K562 (cell line): Measurements from ENCODE around the gene DBNL. TPM values are rescaled to one million over a fixed set of nuclear protein-coding genes. Genes with fewer than 3 reads are reported as not detected.

Source experiments
- ATAC-seq: fragments of 200-7000 bp; cut with Tn5 transposase; 3 replicates; pipeline ENCODE4 v1.9.1; 2020; ENCODE audit warnings: moderate library complexity
- BruUV-seq: library from RNA; stranded (reverse); fragments of 400-500 nt; replicated peaks from 2 replicates; lab custom pipeline; 2021; lab: Mats Ljungman, UMichigan
- CTCF ChIA-PET: fragments of 300-600 bp; formaldehyde crosslinking; extraction: SDS; loops from one replicate; lab custom pipeline; 2021; ENCODE audit warnings: low intra/inter-chr PET ratio; lab: Yijun Ruan, JAX
- POLR2A ChIA-PET: fragments of 300-600, 350-650 bp; sonication (Branson Sonifier 250); formaldehyde crosslinking; extraction: SDS; loops from one replicate; lab custom pipeline; 2021; ENCODE audit warnings: antibody characterized with exemption, inconsistent platforms; lab: Yijun Ruan, JAX
- DNase-seq, 4 experiments: peaks; one replicate each; pipeline versions ENCODE4 v3.0.0 to v3.0.0-alpha.2; 2011 to 2018; ENCODE audit warnings: low spot score in 3 of 4, mixed read lengths in 3 of 4; ENCODE audit errors: extremely low read depth in 1 of 4
- FAIRE-seq: peaks from 2 replicates; lab custom pipeline; 2011; peaks lifted over from hg19 to GRCh38; lab: Jason Lieb, UNC
- H2AFZ ChIP-seq: 2 replicates; pipeline ENCODE4 v1.6.0; 2011; ENCODE audit warnings: low read depth, low read length, control low read depth, inconsistent platforms
- H3K27ac ChIP-seq: fragments of 200-600 bp; 3 replicates; pipeline ENCODE4 v1.8.0; 2011; ENCODE audit warnings: low read depth, mild to moderate bottlenecking, control low read depth, inconsistent platforms, low read length, moderate library complexity, mixed read lengths; ENCODE audit errors: extremely low read depth
- H3K27me3 ChIP-seq, 2 experiments: fragments of 300-600 bp in 1 of 2; 2 replicates in 1 of 2; 3 replicates in 1 of 2; pipeline versions ENCODE4 v1.6.0 to v1.8.0; 2011; ENCODE audit warnings: inconsistent platforms in 2 of 2, low read length in 2 of 2, mild to moderate bottlenecking in 1 of 2, mixed read lengths in 1 of 2, moderate library complexity in 1 of 2; ENCODE audit not compliant: control insufficient read depth in 2 of 2, insufficient read depth in 2 of 2
- H3K36me3 ChIP-seq: fragments of 300-600 bp; 3 replicates; pipeline ENCODE4 v1.8.0; 2011; ENCODE audit warnings: mild to moderate bottlenecking, low read length, inconsistent platforms; ENCODE audit not compliant: control insufficient read depth, insufficient read depth
- H3K4me1 ChIP-seq, 2 experiments: fragments of 200-600 bp in 1 of 2; replicated peaks in 1 of 2; 2 replicates in 1 of 2; 3 replicates in 1 of 2; pipeline versions ENCODE4 v1.5.1 to v1.8.0; 2011; ENCODE audit warnings: inconsistent platforms in 2 of 2, low read length in 2 of 2, mild to moderate bottlenecking in 1 of 2, mixed read lengths in 1 of 2, moderate library complexity in 1 of 2; ENCODE audit not compliant: control insufficient read depth in 2 of 2, insufficient read depth in 2 of 2
- H3K4me2 ChIP-seq: 2 replicates; pipeline ENCODE4 v1.6.1; 2011; ENCODE audit warnings: low read length, control low read depth, inconsistent platforms, mixed read lengths; ENCODE audit not compliant: insufficient read depth
- H3K4me3 ChIP-seq: fragments of 200-600 bp; sonication (generic), shearing (Covaris generic); 2 replicates; pipeline ENCODE4 v1.5.1; 2016; ENCODE audit warnings: control low read depth, inconsistent platforms
- H3K79me2 ChIP-seq: fragments of 200-600 bp; 3 replicates; pipeline ENCODE4 v1.8.0; 2011; ENCODE audit warnings: low read length, inconsistent platforms; ENCODE audit not compliant: control insufficient read depth, insufficient read depth
- H3K9ac ChIP-seq, 2 experiments: 2 replicates each; pipeline versions ENCODE4 v1.6.0 to v1.6.1; 2011; ENCODE audit warnings: low read depth in 2 of 2, low read length in 2 of 2, control low read depth in 1 of 2, inconsistent platforms in 1 of 2, mild to moderate bottlenecking in 1 of 2, mixed read lengths in 1 of 2; ENCODE audit not compliant: insufficient read depth in 1 of 2
- H3K9me1 ChIP-seq: one replicate; pipeline ENCODE4 v1.6.0; 2011; ENCODE audit warnings: inconsistent platforms, mild to moderate bottlenecking, low read length, moderate library complexity; ENCODE audit not compliant: control insufficient read depth, insufficient read depth
- H3K9me3 ChIP-seq: replicated peaks from 2 replicates; pipeline ENCODE4 v1.5.1; 2011; ENCODE audit warnings: low read depth, low read length, inconsistent platforms; ENCODE audit not compliant: control insufficient read depth, insufficient read depth
- H4K20me1 ChIP-seq: replicated peaks from 2 replicates; pipeline ENCODE4 v1.6.1; 2011; ENCODE audit warnings: low read length, inconsistent platforms, mixed read lengths; ENCODE audit not compliant: control insufficient read depth, insufficient read depth
- ARID1B ChIP-seq: fragments of 450-650 bp; IDR thresholded peaks from 2 replicates; pipeline ENCODE4 v1.6.1; 2016; ENCODE audit warnings: antibody characterized with exemption, mild to moderate bottlenecking, inconsistent platforms
- BRD9 ChIP-seq: fragments of 450-650 bp; IDR thresholded peaks from 2 replicates; pipeline ENCODE4 v1.6.1; 2018; ENCODE audit warnings: low read depth; ENCODE audit not compliant: partially characterized antibody
- HSF4 ChIP-seq: fragments of 250-450 bp; sonication (Bioruptor Pico); IDR thresholded peaks from 2 replicates; pipeline ENCODE4 v2.1.2; 2022; ENCODE audit warnings: mild to moderate bottlenecking, moderate library complexity, borderline replicate concordance
- KDM2B ChIP-seq: fragments of 250-450 bp; sonication (Bioruptor Pico); IDR thresholded peaks from 2 replicates; pipeline ENCODE4 v1.8.0; 2021; ENCODE audit warnings: mild to moderate bottlenecking, moderate library complexity
- MEF2A ChIP-seq: IDR thresholded peaks from 2 replicates; pipeline ENCODE4 v1.6.1; 2011; ENCODE audit warnings: low read depth, mild to moderate bottlenecking, low read length, moderate library complexity; ENCODE audit not compliant: control insufficient read depth
- RBM22 ChIP-seq: fragments of 200-400 bp; formaldehyde crosslinking; IDR thresholded peaks from 2 replicates; pipeline ENCODE4 v1.6.1; 2018; ENCODE audit warnings: low read length, low read depth; ENCODE audit not compliant: poor library complexity, severe bottlenecking
- WGBS: fragments of 100-300 bp; shearing (Covaris generic); methylation state at CpG from one replicate; pipeline ENCODE4 v1.1.6; 2016; ENCODE audit warnings: low coverage, mixed read lengths; ENCODE audit not compliant: insufficient coverage; ENCODE audit errors: missing lambda C conversion rate; 5-methylcytosine and 5-hydroxymethylcytosine counted together
- in situ Hi-C: fragments of 300-500 bp; cut with MboI; formaldehyde crosslinking; loops from 4 replicates; pipeline ENCODE4 v1.15.0; 2018; ENCODE audit warnings: inconsistent platforms, mixed read lengths
- intact Hi-C: fragments of 100-400 bp; cut with micrococcal nuclease; formaldehyde crosslinking; loops from 2 replicates; pipeline ENCODE4 v1.14.2; 2022
- polyA plus RNA-seq, 8 experiments: library from polyadenylated mRNA; depleted of rRNA in 4 of 8; stranded (reverse) in 5 of 8; unstranded in 3 of 8; fragments of >200 nt; fragmentation: Nextera tagmentation in 2 of 8; fragmentation: Illumina TruSeq in 1 of 8; extraction: Ambion mirVana in 2 of 8; extraction: Trizol in 1 of 8; gene quantifications; 2 replicates each; pipeline versions ENCODE4 v1.2.1 to v1.2.3, GENCODE V29; 2011 to 2014; ENCODE audit warnings: inconsistent platforms in 1 of 8, missing spikeins in 1 of 8
- total RNA-seq, 7 experiments: library from RNA; depleted of rRNA in 6 of 7; stranded (reverse); fragments of >200 nt in 6 of 7; fragmentation: Illumina TruSeq in 2 of 7; extraction: Trizol in 2 of 7; gene quantifications; 2 replicates each; pipeline versions ENCODE4 v1.2.1 to v1.2.3, GENCODE V29; 2011 to 2021; ENCODE audit warnings: low replicate concordance in 1 of 7
- TF ChIP-seq, protein P1 (sequence below): sonication (generic); formaldehyde crosslinking; IDR thresholded peaks from 2 replicates; pipeline ENCODE4 v1.9.0; 2022; ENCODE audit warnings: mild to moderate bottlenecking, missing genetic modification reagents
- TF ChIP-seq, protein P2 (sequence below): fragments of 450-650 bp; IDR thresholded peaks from 2 replicates; pipeline ENCODE4 v1.6.1; 2016
- TF ChIP-seq, protein P3 (sequence below): sonication (generic); formaldehyde crosslinking; IDR thresholded peaks from 2 replicates; pipeline ENCODE4 v1.8.1; 2022; ENCODE audit warnings: missing genetic modification reagents
- TF ChIP-seq, protein P4 (sequence below): sonication (generic); formaldehyde crosslinking; IDR thresholded peaks from 2 replicates; pipeline ENCODE4 v1.8.1; 2023; ENCODE audit warnings: mild to moderate bottlenecking, missing genetic modification reagents

Gene DBNL
- total and polyA plus RNA-seq, 9 of the 15 experiments (the other 6 are each of a cell fraction or from before 2014, with no cell fraction given) = 1.9 to 65.1 (median 38.9) TPM

DNA sequence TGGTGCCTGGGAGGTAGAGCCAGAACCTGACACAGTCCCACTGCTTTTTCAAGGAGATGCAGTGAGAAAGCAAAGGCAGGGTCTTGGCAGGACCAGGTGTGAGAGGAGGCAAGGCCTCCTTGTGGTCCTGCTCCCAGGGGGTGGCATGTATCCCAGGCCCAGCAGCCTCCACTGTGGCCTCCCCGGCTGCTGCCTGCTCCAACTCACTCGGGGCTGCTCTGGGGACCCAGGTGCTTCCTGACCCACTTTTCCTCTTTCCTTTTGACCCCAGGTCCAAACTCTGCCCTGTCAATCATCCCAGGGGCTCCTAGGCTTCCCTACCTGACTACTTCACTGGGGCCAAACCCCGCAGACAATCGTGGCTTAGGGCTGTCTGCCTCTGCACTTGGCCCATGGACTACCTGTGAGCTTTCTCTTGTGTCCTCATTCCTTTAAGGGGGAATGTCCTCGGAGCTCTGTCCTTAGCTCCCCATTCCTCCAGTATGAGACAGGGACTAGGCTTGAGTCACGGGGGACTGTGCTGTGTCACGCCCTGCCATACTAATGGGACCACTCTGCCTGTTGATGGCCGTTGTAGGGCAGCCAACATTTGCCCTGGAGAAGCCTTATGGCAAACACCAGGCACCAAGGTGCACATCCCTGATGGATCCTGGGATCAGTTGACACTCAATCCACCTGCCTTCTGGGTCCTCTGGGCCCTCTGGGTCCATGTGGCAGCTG lies 58.5 kb downstream of the DBNL start:
- POLR2A ChIA-PET = interaction anchor here (0.7 to 1.0 kb wide), 2 partner anchors 20 to 102 kb away, joined by 3 read pairs; no protein-coding TSS in a partner anchor
- H4K20me1 ChIP-seq = 0 out of 2 replicates have a peak, but pooled peaks cover 4% of the 10 kb centered on the region
- no TSS peak for BruUV-seq
- no peaks in the 10 kb centered on the region for H3K36me3 ChIP-seq
- CTCF ChIA-PET = no interaction called here
- WGBS = 20% methylated on average over 8 of the region's 8 CpGs
- no peak overlapping the region for H3K27ac ChIP-seq
- no peaks in the 10 kb centered on the region for H3K9me3 ChIP-seq
- no peak overlapping the region for H2AFZ ChIP-seq
- H3K4me3 ChIP-seq = no peak overlapping the region
- FAIRE-seq = no peak
- intact Hi-C loops = no loop called here
- H3K4me2 ChIP-seq = no peak overlapping the region
- DNase-seq = no peak
- peaks cover 17 to 36% of the 10 kb centered on the region in 2 experiments; a peak in 4 of 5 replicates for H3K27me3 ChIP-seq
- H3K79me2 ChIP-seq = no peaks in the 10 kb centered on the region
- in situ Hi-C loops = no loop called here
- peaks cover 0 to 30% of the 10 kb centered on the region in 2 experiments; a peak in 4 of 5 replicates for H3K4me1 ChIP-seq
- peak overlapping the region in 1 of 2 experiments; percentile 56; a peak in 2 of 4 replicates for H3K9ac ChIP-seq
- ATAC-seq = no peak
- H3K9me1 ChIP-seq = no peaks in the 10 kb centered on the region
- TF ChIP-seq, protein P1, sequence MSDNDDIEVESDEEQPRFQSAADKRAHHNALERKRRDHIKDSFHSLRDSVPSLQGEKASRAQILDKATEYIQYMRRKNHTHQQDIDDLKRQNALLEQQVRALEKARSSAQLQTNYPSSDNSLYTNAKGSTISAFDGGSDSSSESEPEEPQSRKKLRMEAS = 0 out of 2 replicates have a peak, but pooled peaks have one; percentile 22
- TF ChIP-seq, protein P2, sequence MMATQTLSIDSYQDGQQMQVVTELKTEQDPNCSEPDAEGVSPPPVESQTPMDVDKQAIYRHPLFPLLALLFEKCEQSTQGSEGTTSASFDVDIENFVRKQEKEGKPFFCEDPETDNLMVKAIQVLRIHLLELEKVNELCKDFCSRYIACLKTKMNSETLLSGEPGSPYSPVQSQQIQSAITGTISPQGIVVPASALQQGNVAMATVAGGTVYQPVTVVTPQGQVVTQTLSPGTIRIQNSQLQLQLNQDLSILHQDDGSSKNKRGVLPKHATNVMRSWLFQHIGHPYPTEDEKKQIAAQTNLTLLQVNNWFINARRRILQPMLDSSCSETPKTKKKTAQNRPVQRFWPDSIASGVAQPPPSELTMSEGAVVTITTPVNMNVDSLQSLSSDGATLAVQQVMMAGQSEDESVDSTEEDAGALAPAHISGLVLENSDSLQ = peak; percentile 56; the same call in 1 of the 2 replicates
- no peak for TF ChIP-seq MEF2A
- no peak for TF ChIP-seq RBM22
- no peak for TF ChIP-seq KDM2B (CRISPR knock-in tag)
- no peak for TF ChIP-seq HSF4 (CRISPR knock-in tag)
- TF ChIP-seq ARID1B = no peak
- TF ChIP-seq, protein P3, sequence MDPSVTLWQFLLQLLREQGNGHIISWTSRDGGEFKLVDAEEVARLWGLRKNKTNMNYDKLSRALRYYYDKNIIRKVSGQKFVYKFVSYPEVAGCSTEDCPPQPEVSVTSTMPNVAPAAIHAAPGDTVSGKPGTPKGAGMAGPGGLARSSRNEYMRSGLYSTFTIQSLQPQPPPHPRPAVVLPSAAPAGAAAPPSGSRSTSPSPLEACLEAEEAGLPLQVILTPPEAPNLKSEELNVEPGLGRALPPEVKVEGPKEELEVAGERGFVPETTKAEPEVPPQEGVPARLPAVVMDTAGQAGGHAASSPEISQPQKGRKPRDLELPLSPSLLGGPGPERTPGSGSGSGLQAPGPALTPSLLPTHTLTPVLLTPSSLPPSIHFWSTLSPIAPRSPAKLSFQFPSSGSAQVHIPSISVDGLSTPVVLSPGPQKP (CRISPR knock-in tag) = no peak
- no peak for TF ChIP-seq BRD9
- TF ChIP-seq, protein P4, sequence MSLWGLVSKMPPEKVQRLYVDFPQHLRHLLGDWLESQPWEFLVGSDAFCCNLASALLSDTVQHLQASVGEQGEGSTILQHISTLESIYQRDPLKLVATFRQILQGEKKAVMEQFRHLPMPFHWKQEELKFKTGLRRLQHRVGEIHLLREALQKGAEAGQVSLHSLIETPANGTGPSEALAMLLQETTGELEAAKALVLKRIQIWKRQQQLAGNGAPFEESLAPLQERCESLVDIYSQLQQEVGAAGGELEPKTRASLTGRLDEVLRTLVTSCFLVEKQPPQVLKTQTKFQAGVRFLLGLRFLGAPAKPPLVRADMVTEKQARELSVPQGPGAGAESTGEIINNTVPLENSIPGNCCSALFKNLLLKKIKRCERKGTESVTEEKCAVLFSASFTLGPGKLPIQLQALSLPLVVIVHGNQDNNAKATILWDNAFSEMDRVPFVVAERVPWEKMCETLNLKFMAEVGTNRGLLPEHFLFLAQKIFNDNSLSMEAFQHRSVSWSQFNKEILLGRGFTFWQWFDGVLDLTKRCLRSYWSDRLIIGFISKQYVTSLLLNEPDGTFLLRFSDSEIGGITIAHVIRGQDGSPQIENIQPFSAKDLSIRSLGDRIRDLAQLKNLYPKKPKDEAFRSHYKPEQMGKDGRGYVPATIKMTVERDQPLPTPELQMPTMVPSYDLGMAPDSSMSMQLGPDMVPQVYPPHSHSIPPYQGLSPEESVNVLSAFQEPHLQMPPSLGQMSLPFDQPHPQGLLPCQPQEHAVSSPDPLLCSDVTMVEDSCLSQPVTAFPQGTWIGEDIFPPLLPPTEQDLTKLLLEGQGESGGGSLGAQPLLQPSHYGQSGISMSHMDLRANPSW (CRISPR knock-in tag) = no peak
